Measurements from ENCODE around the gene PDLIM4. TPM values are rescaled to one million over a fixed set of nuclear protein-coding genes. Genes with fewer than 3 reads are reported as not detected.

The PDLIM4 gene
- polyA plus RNA-seq, 1 donor from 2014 or later, result not detected

DNA sequence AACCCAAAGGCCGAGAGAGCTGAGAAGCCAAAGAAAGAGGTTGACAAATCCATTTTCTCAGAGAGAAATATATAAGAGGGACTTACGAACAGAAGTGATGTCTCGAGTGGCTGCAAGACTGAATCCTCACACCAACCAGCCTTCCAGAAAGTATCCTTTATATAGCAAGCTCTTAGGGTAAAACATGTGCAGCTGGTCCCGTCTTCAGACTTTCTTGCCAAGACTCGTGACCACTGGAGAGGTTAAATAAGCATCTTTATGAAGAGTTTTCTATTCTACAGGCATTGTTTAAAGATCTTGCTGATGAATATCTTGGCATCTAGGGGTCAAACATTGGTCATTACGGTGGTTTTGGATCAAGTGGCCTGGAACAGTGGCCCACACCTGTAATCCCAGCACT is 19.8 kb downstream of the PDLIM4 start:
- no peaks in the 10 kb centered on the region for H3K36me3 ChIP-seq (ENCODE audit: insufficient read depth, low read length)
- H3K79me2 ChIP-seq (replicated peaks; ENCODE audit: insufficient read depth, low read length), result no peaks in the 10 kb centered on the region
- no peak for TF ChIP-seq RAD21 (conservative IDR thresholded peaks at IDR 0.05)
- TF ChIP-seq, protein P1, sequence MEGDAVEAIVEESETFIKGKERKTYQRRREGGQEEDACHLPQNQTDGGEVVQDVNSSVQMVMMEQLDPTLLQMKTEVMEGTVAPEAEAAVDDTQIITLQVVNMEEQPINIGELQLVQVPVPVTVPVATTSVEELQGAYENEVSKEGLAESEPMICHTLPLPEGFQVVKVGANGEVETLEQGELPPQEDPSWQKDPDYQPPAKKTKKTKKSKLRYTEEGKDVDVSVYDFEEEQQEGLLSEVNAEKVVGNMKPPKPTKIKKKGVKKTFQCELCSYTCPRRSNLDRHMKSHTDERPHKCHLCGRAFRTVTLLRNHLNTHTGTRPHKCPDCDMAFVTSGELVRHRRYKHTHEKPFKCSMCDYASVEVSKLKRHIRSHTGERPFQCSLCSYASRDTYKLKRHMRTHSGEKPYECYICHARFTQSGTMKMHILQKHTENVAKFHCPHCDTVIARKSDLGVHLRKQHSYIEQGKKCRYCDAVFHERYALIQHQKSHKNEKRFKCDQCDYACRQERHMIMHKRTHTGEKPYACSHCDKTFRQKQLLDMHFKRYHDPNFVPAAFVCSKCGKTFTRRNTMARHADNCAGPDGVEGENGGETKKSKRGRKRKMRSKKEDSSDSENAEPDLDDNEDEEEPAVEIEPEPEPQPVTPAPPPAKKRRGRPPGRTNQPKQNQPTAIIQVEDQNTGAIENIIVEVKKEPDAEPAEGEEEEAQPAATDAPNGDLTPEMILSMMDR (IDR thresholded peaks at IDR 0.05; ENCODE audit: poor library complexity, severe bottlenecking), result no peak
- TF ChIP-seq MXI1 (conservative IDR thresholded peaks at IDR 0.05; ENCODE audit: poor library complexity, severe bottlenecking), result no peak
- TF ChIP-seq EP300 (conservative IDR thresholded peaks at IDR 0.05; ENCODE audit: poor library complexity, severe bottlenecking), result no peak
- no peak for TF ChIP-seq POLR2AphosphoS5 (IDR thresholded peaks at IDR 0.05)
- no peak for TF ChIP-seq TAF1 (IDR thresholded peaks at IDR 0.05; ENCODE audit: low read depth)
- TF ChIP-seq SMC3 (conservative IDR thresholded peaks at IDR 0.05; ENCODE audit: poor library complexity), result no peak
- TF ChIP-seq EZH2 (IDR thresholded peaks at IDR 0.05; ENCODE audit: borderline replicate concordance, insufficient read depth, low read length, poor library complexity, severe bottlenecking), result no peak
- TF ChIP-seq, protein P2, sequence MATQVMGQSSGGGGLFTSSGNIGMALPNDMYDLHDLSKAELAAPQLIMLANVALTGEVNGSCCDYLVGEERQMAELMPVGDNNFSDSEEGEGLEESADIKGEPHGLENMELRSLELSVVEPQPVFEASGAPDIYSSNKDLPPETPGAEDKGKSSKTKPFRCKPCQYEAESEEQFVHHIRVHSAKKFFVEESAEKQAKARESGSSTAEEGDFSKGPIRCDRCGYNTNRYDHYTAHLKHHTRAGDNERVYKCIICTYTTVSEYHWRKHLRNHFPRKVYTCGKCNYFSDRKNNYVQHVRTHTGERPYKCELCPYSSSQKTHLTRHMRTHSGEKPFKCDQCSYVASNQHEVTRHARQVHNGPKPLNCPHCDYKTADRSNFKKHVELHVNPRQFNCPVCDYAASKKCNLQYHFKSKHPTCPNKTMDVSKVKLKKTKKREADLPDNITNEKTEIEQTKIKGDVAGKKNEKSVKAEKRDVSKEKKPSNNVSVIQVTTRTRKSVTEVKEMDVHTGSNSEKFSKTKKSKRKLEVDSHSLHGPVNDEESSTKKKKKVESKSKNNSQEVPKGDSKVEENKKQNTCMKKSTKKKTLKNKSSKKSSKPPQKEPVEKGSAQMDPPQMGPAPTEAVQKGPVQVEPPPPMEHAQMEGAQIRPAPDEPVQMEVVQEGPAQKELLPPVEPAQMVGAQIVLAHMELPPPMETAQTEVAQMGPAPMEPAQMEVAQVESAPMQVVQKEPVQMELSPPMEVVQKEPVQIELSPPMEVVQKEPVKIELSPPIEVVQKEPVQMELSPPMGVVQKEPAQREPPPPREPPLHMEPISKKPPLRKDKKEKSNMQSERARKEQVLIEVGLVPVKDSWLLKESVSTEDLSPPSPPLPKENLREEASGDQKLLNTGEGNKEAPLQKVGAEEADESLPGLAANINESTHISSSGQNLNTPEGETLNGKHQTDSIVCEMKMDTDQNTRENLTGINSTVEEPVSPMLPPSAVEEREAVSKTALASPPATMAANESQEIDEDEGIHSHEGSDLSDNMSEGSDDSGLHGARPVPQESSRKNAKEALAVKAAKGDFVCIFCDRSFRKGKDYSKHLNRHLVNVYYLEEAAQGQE (IDR thresholded peaks at IDR 0.05; ENCODE audit: borderline replicate concordance), result no peak

DNA sequence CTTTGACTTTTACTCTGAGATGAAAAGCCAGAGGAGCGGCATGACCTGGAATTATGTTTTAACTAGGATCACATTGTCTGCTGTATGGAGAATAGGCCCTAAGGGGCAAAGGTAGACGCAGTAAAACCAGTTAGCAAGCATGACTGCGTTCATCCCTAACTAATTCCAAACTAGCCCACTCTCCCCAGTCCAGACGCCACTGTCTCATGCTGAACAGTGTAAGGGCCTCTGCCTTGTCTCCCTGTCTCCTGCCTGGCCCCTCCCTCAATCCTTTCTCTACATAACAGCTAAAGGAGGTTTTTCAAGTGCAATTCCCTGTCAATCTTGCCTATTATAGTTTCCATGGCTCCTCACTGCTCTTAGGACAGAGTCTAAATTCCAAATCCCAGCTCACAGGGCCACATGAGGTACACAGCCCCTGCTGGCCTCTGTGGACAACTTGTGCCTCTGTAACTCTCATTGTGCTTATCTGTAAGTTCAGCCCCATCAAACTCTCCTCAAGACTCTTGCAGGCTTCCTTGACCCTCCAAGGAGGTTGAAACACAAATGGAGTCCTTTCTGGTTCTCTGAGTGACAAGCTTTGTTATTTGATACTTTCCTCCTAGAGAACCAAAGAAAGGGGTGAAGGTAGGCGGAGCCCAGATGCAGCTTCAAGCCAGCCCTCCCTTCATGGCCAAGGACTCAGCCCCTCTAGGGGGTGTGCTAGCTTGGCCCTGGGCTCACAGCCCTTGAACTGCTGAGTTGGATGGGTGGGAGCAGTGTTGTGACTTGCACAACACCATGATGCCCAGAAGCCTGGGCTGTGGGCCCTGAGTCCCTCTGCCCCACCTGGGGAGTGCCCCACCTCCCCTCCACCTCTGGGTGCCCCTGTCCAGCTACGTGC is 20.7 kb downstream of the PDLIM4 start:
- TF ChIP-seq, protein P1 (IDR thresholded peaks at IDR 0.05; ENCODE audit: poor library complexity, severe bottlenecking), result no peak
- TF ChIP-seq RAD21 (conservative IDR thresholded peaks at IDR 0.05) (no peak), MXI1 (conservative IDR thresholded peaks at IDR 0.05; ENCODE audit: poor library complexity, severe bottlenecking) (no peak), SMC3 (conservative IDR thresholded peaks at IDR 0.05; ENCODE audit: poor library complexity) (no peak), EP300 (conservative IDR thresholded peaks at IDR 0.05; ENCODE audit: poor library complexity, severe bottlenecking) (no peak), EZH2 (IDR thresholded peaks at IDR 0.05; ENCODE audit: borderline replicate concordance, insufficient read depth, low read length, poor library complexity, severe bottlenecking) (no peak), POLR2AphosphoS5 (IDR thresholded peaks at IDR 0.05) (no peak), TAF1 (IDR thresholded peaks at IDR 0.05; ENCODE audit: low read depth) (no peak)
- TF ChIP-seq, protein P2 (IDR thresholded peaks at IDR 0.05; ENCODE audit: borderline replicate concordance), result no peak
- H3K36me3 ChIP-seq (ENCODE audit: insufficient read depth, low read length), result no peaks in the 10 kb centered on the region
- no peaks in the 10 kb centered on the region for H3K9me2 ChIP-seq (ENCODE audit: insufficient read depth, low read length)
- no peak overlapping the region for H3K27ac ChIP-seq (ENCODE audit: low read length)
- no peak overlapping the region for H3K4me3 ChIP-seq (ENCODE audit: low read length)
- no peaks in the 10 kb centered on the region for H4K20me1 ChIP-seq (ENCODE audit: insufficient read depth)
- H3K9me3 ChIP-seq (ENCODE audit: low read length), result no peaks in the 10 kb centered on the region
- H3K79me2 ChIP-seq (replicated peaks; ENCODE audit: insufficient read depth, low read length), result no peaks in the 10 kb centered on the region
- no peak overlapping the region for H3K9ac ChIP-seq (ENCODE audit: low read length)
- no peaks in the 10 kb centered on the region for H3F3A ChIP-seq (ENCODE audit: insufficient read depth, low read length, poor library complexity, severe bottlenecking)
- H3K4me2 ChIP-seq (ENCODE audit: low read length), result no peak overlapping the region
- H2AFZ ChIP-seq (ENCODE audit: low read depth, low read length), result no peak overlapping the region
- no peaks in the 10 kb centered on the region for H3K27me3 ChIP-seq (ENCODE audit: insufficient read depth, low read depth, low read length)

More for the DNA sequence above, 19.8 kb downstream of the PDLIM4 start:
- Histone ChIP-seq H3K27ac (ENCODE audit: low read length) (no peak overlapping the region), H3K9me3 (ENCODE audit: low read length) (no peaks in the 10 kb centered on the region), H3K4me2 (ENCODE audit: low read length) (no peak overlapping the region), H4K20me1 (ENCODE audit: insufficient read depth) (no peaks in the 10 kb centered on the region), H3K27me3 (ENCODE audit: insufficient read depth, low read depth, low read length) (no peaks in the 10 kb centered on the region), H3K4me3 (ENCODE audit: low read length) (no peak overlapping the region), H3K9ac (ENCODE audit: low read length) (no peak overlapping the region), H3K9me2 (ENCODE audit: insufficient read depth, low read length) (no peaks in the 10 kb centered on the region), H3F3A (ENCODE audit: insufficient read depth, low read length, poor library complexity, severe bottlenecking) (no peaks in the 10 kb centered on the region), H2AFZ (ENCODE audit: low read depth, low read length) (no peak overlapping the region)

Data from neural cell (in vitro differentiated cells).